Adipose tissue (tissue), 3 donors: Measurements from ENCODE around the gene XKRX. TPM values are rescaled to one million over a fixed set of nuclear protein-coding genes. Genes with fewer than 3 reads are reported as not detected.

Experiments used
- H3K27ac ChIP-seq: one replicate; pipeline ENCODE4 v1.5.1; 2013; ENCODE audit warnings: low read depth, low read length
- WGBS, 3 donors: extraction: QIAGEN DNeasy Blood & Tissue Kit; methylation state at CpG; one replicate each; pipeline ENCODE4 v1.1.7; 2013; 5-methylcytosine and 5-hydroxymethylcytosine counted together
- polyA plus RNA-seq, 3 donors: library from polyadenylated mRNA; stranded (reverse); fragments of 200-250 nt; gene quantifications; one replicate each; pipeline ENCODE4 v1.2.3, GENCODE V29; 2013
- donor health status: healthy with polysubstance abuse.
- donor health status: Bipolar disorder and iron deficiency.
- donor health status: healthy.

Gene XKRX
- polyA plus RNA-seq, 3 donors, result 0.06 TPM; not detected in 1

DNA sequence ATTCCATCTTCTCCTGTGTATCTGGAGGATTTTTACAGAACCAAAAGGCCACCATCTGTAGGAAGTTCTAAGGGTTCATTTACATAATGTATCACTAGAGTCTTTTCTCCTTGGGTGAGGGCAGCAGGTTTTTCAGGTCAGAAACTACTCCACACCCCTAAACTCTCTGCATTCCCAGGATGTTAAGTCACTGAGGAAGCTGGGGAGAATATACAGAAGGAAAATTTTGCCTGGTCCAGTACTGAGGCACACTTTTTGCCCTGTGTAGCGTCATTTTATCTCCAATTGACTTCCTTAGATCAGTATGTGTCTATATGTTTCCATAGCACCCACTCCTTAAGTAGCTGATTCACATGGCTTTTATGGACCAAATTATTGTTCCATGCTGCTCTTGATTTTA is 17.0 kb downstream of the XKRX start:
- no peak overlapping the region for H3K27ac ChIP-seq
- WGBS, 3 donors, result 40 to 79% (median 53%) methylated on average over 1 of the region's 1 CpG

DNA sequence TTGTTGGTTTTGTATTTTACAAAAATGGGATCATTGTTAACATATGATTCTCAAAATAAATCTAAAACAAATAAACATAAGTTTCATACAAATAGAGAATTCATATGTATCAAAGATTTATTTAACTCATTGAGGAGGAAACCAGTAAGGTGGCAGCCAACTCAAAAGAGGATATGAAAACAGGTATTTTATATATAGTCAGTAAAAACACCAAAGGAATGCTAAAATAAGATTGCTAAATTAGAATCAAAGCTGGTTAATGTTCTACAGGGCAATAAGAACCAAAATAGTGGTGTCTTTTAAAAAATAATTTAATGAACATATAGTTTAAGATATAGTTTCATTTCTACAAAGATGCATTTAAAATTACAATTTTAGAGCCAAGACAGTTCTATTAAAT is 23.1 kb downstream of the XKRX start:
- H3K27ac ChIP-seq, result no peak overlapping the region

DNA sequence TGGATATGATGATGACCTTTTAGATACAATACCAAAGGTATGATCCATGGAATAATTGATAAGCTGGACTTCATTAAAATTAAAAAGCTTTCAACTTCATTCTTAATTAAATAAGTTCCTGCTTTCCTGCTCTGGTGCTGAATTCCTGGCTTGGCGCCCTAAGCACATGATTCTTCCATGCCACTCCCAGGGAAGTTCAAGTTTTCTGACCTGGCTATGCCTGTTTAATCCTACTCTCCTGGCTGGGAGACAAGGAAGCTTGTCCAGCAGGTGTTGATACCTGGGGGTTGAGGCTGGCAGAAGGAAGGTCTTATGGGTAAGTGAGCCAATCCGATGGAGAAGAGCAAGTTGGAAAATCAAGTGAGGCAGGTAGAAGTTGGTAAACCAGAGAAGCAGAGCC is 24.3 kb downstream of the XKRX start:
- H3K27ac ChIP-seq, result no peak overlapping the region
- WGBS, 3 donors, result 45 to 83% (median 46%) methylated on average over 2 of the region's 2 CpGs

DNA sequence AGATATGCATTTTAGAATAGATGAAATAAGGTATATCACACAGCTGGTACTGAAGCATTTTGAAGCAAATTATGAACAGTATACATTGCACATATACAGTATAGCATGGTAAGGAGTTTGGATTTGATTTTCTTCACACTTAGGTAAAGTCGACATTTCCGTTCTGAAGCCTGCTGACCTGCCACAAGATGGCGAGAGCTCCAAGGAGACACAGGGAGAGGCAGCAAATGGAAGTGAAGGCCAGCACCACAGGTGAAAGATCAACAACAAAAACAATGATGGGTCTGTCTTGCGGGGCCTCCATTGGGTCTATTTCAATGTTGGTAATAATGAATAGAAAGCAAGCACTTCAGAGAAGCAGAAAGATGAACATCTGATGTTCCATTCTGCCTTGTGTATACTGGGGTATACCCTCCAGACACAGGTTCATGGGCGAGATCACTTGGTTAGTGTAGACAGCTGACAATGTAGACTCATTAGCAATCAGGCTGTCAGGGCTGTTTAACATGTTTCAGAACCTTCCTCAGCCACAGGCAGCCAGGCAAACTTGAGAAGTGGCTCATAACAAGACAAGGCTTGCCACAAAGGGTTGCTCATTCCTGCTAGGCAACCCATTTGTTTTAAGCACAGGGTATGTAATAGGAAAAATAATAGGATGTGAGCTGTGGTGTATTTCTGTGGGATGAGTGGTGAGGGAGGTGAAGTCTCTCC is 33.2 kb downstream of the XKRX start:
- no peak overlapping the region for H3K27ac ChIP-seq
- WGBS, 3 donors, result 29 to 43% (median 31%) methylated on average over 5 of the region's 5 CpGs

DNA sequence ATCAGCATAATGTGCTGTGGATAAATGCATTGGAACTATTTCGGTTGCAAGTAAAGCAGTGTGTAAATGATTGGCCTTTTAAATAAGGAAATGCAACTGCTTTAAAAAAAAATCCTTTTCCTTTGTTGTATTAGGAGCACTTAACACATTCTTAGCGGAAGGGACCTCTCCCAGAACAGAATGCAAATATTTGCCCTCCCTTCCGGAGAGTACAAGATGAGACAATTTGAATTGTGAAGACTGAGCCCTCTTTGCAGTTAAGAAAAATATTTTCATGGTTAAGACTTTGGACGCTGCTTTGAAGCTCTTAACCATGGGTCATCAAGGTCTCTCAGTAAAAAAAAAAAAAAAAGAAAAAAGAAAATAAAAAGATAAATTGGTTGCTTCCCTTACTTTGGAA is 45.1 kb downstream of the XKRX start:
- WGBS, 3 donors, result 31 to 62% (median 55%) methylated on average over 4 of the region's 4 CpGs

DNA sequence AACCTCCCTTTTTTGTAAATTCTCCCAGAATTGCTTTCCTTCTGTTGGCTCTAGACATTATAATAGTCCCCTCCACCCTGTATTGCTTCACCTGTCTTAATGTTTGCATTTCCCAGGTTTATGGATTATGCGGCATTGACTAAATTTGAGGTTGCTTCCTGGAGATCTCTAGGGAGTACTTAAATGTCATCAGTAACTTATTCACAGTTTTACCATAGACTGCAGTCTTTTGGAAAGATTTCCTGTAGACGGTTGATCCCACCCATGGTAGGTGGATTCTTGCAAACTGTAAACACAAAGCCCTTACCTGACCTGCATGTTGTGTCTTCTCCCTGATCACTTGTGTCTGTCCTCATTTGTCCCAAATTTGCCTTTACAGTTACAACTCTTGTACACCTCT is 48.3 kb downstream of the XKRX start:
- 10 to 82% (median 76%) methylated on average over 2 of the region's 2 CpGs for WGBS, 3 donors
- H3K27ac ChIP-seq, result no peak overlapping the region

More for the DNA sequence above, 45.1 kb downstream of the XKRX start:
- no peak overlapping the region for H3K27ac ChIP-seq

DNA sequence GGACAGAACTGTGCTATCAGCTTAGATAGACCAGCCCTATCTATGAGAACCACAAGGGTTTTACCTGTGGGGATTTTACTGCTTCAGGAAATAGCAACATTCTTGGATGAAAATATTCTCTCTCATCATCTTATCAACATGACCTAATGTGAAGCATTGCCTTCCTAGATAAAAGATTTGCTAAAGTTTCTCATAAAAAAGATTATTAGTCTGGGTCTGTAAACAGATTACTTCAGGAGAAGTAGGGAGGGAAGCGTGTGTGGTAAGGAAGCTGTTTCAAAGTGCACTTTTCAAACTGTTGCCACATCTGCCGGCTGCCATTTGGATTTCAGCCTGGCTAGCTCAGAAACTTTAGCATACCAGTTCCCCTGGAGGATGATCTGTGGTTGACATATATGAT is 54.4 kb downstream of the XKRX start, which contains the start of gene NOX1:
Gene NOX1, minus strand, starts transcription at position 35 of the 400 bp plus-strand sequence. CDS start 220 bp downstream, outside the sequence.
- WGBS, 3 donors, result 33 to 42% (median 38%) methylated on average over 2 of the region's 2 CpGs
- H3K27ac ChIP-seq, result no peak within 1 kb of the TSS

DNA sequence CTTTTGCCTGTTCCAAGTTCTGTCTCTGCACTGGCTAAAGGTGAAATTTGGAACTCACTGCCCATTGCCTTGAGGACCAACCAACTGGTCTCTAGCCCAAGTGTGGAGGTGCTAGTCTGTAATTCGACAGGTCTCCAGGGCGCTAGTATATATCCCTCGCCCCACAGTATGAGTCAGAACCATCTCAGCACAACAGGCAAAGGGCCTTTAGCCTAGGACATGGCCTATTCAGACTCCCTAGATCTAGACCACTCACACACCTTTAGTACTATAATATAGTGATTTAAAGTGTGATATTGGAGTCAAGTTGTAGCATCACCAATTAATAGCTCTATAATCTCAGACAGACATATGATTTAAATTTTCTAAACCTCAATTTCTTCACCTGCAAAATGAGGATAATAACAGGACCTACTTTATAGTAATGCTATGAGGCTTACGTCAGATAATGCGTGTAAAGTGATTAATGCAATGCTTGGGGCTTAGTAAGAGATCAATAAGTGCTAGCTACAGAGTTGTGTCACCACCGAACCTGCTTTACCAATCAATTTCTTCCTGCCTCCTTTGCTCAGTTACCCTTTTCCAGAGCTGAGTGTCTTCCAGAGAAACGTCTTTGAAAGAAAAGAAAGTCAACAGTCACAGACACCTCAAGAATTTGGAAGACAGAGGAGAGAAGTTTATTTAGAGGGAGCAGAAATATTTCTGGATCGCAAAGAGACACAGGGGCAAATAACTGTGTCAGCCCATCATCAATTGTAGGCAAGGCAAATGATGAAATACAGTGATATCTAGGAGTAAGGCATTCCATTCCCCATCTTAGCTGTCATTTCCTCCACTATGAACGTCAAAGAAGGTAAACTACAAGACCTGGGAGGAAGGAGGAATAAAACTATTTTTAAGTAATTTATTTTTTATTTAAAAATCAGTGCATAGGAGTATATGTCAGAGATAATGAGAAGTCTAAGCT is 56.8 kb downstream of the XKRX start:
- WGBS, 3 donors, result 51 to 72% (median 58%) methylated on average over 9 of the region's 9 CpGs
- no peak overlapping the region for H3K27ac ChIP-seq

DNA sequence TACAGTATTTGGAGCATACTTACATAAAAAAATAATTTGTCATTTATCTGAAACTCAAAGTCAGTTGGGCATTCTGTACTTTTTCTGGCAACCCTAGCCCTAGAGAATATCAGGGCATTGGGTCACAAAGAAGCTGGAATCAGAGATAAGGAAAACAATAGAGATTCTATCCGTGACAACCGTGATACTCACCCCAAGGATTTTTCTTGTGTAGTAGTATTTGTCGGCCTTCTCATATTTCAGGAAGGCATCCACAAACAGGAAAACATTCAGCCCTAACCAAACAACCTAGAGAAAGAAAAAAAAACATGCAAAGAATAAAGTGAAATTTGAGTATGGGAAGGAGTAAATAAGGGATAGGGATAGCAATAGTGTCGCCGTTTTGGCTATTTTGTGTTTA is 58.2 kb downstream of the XKRX start:
- WGBS, 3 donors, result 45 to 83% (median 73%) methylated on average over 5 of the region's 5 CpGs
- H3K27ac ChIP-seq, result no peak overlapping the region

DNA sequence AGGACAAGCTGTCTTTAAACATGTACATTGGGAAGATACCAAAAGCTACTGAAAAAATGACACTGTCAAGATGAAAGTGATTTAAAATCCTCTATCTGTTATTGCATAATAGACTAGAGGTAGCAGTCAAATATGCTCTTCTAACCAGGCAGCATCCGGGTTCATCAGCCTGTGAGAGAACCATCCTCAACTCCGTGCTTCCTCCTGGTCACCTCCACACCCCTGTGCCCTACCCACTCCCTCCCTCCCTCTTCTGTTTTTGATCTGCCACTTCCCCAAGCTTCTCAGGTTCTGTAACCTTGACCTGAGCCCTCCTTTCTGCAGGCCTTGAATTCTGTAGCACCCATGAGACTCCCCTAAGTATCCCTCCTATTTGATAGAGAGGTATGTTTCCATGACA is 60.4 kb downstream of the XKRX start:
- WGBS, 3 donors, result 62 to 82% (median 69%) methylated on average over 2 of the region's 2 CpGs
- no peak overlapping the region for H3K27ac ChIP-seq

DNA sequence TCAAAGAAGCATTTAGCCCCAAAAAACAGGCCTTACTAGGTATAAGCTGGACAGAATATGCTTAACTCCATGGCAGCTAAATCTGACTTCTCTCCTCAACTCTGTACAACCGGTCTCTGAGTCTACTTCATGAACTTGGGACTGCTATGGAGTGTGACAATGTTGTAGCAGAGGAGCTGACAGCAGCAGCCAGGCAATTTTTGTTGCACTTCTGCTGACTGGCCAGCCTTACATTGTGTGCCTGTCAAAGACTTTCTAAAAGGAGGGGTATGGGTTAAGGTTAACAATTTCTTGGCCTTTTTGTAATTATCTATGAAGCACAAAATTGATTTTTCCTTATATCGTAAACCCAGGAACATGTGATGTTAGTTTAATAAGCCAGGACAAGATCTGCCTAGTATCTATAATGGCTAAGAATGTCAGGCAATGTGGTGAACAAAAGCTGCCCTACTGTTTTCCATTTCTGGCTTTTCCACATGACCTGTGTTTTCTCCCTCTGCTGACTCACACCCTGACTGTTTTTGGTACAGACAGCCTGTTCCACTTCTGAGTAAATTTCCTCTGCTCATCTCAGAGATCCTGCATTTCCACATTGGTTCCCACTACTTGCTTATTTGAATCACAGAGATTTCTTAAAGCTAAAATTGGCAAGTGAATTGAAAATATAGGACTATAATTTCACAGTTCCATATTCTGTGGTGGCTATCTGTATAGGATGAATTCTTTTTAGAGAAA is 63.9 kb downstream of the XKRX start:
- 47 to 87% (median 66%) methylated on average over 2 of the region's 2 CpGs for WGBS, 3 donors
- H3K27ac ChIP-seq, result no peak overlapping the region

Other genes with a start within 250 kb of the XKRX start
- gene SYTL4, start 196.8 kb downstream of the XKRX start, polyA plus RNA-seq, result 10 to 100 TPM in 1 of 3 donors, 1 to 10 TPM in 2; 3.5 to 17.9 (median 8.0) TPM
- 1 to 10 TPM; 3.1 to 6.7 (median 6.1) TPM for gene CSTF2, start 108.5 kb downstream of the XKRX start, polyA plus RNA-seq
- gene NOX1, start 54.6 kb downstream of the XKRX start, polyA plus RNA-seq, result under 1 TPM in 1 of 3 donors, not detected in 2; 0.02 TPM
- not detected for gene ARL13A, start 40.8 kb upstream of the XKRX start, polyA plus RNA-seq
- 1 to 10 TPM; 3.9 to 8.5 (median 7.8) TPM for gene TRMT2B, start 123.2 kb upstream of the XKRX start, polyA plus RNA-seq
- gene TMEM35A, start 150.0 kb upstream of the XKRX start, polyA plus RNA-seq, result 1 to 10 TPM in 1 of 3 donors, under 1 TPM in 2; 0.24 to 1.2 (median 0.28) TPM
- 1 to 10 TPM in 1 of 3 donors, under 1 TPM in 2; 0.16 to 2.1 (median 0.55) TPM for gene CENPI, start 169.3 kb upstream of the XKRX start, polyA plus RNA-seq